HG03565 (cell line): Measurements from ENCODE around the gene CRYBA1.
A peak's percentile ranks its signal among the peaks of the same experiment; 100 is the strongest.

ENCODE experiments used
- ATAC-seq: cut with Tn5 transposase; IDR thresholded peaks from one replicate; pipeline ENCODE4 v1.9.1; 2021; ENCODE audit warnings: mild to moderate bottlenecking, moderate library complexity; ENCODE audit not compliant: unreplicated experiment

The CRYBA1 gene

DNA sequence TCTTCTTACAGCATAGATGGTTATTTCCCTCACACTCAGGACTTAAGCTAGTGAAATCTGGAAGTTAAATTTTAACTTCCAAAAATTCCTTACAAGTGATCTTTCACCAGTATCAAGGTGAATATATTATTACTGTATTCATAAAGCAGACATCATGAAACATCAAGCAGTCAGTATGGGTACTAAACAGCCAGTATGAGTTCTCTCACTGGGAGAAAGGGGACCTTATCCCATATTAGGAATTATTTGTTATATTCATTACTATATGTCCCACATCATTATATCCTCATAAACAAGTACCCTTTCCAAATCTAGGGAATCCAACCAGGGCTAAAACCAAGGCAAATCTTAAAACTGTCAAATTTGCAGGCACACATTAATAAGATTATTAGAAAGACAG, 32.0 kb downstream of the CRYBA1 start:
- ATAC-seq: no peak

DNA sequence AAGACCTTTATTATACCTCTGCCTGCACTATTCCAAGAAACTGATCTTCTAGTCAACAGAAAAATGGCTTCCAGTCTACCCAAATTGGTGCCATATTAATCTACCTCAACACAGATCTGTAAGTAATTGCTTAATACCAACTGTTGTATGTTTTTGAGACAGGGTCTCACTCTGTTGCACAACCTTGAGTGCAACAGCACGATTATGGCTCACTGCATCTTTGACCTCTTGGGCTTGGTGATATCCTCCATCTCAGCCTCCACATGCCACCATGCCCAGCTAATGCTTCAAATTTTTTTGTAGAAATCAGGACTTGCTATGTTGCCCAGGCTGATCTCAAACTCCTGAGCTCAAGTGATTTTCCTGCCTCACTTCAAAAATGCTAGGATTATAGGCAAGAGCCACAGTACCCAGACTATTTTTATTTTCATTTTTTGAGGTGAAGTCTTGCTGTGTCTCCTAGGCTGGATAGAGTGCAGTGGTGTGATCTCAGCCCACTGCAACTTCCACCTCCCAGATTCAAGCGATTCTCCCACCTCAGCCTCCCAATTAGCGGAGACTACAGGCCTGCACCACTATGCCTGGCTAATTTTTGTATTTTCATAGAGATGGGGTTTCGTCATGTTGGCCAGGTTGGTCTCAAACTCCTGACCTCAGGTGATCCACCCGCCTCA, 32.9 kb downstream of the CRYBA1 start:
- ATAC-seq: no peak

DNA sequence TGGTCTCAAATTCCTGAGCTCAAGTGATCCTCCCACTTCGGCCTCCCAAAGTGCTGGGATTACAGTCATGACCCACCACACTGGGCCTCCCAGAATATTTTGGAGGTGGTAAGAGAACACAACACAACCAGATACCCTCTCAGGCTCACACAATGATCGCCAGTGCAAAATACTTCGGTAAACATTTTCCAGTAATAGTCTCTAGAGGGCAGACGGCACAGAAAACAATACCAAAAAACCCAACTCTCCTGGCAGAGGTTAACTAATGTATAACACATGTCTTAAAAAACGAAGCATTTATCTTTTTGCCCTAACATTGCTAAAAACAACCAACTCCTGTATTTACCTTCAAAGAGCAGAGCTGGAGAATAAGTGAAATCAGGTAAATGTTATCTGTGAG, 36.8 kb downstream of the CRYBA1 start:
- no peak for ATAC-seq

DNA sequence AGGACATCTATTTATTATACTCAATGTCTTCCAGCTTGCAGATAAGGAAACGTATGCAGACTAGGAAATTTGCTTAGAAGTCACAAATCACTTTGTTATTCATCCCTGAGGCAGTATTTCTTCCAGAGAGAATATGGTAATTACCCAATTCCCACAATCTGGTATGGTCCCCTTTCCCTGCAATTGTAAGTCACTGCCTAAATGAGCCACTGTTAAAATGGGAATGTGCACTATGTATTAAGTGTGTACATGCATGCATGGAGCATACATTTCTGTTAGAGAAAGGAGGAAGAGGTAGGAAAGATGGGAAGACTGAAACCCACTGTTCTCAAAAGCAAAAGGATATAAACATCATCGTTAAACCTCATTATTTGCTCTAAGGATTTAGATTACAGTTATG, 37.3 kb downstream of the CRYBA1 start:
- ATAC-seq: no peak

DNA sequence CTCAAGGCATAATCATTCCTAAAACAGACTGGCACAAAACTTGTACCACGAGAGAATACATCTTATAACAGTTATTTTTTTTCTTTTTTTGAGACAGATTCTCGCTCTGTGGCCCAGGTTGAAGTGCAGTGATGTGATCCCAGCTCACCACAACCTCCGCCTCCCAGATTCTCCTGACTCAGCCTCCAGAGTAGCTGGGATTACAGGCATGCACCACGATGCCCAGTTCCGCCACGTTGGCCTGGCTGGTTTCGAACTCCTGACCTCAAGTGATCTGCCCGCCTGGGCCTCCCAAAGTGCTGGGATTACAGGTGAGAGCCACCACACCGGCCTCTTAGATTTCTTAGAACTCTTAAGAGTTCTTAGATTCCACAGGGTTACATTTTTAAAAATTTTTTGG, 43.2 kb downstream of the CRYBA1 start:
- ATAC-seq: no peak

DNA sequence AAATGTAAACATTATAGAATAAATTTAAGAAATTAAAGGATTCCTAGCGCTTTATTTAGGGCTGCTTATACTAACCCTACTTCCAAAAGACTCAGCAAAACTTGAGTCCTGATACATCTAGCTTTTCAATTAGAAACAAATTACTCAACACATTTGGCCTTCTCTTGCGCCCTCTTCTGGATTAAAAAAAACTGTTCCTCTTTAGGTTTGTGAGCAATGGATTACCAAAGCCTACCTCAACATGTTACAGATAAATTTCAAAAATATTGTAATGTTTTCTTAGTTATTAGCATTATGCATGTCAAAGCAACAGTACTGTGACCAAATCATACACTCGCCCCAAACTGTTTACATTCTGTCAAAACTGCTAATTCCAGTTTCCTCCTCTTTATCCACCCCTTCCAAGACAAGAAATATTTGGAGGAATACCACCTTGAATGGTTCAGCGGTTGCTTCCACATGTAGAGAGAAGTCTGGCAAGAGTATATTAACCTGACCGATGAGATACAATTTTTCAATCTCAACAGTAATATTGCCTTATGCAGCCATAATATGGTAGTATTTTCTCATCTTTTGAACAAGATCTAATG, 44.6 kb downstream of the CRYBA1 start:
- ATAC-seq: no peak

DNA sequence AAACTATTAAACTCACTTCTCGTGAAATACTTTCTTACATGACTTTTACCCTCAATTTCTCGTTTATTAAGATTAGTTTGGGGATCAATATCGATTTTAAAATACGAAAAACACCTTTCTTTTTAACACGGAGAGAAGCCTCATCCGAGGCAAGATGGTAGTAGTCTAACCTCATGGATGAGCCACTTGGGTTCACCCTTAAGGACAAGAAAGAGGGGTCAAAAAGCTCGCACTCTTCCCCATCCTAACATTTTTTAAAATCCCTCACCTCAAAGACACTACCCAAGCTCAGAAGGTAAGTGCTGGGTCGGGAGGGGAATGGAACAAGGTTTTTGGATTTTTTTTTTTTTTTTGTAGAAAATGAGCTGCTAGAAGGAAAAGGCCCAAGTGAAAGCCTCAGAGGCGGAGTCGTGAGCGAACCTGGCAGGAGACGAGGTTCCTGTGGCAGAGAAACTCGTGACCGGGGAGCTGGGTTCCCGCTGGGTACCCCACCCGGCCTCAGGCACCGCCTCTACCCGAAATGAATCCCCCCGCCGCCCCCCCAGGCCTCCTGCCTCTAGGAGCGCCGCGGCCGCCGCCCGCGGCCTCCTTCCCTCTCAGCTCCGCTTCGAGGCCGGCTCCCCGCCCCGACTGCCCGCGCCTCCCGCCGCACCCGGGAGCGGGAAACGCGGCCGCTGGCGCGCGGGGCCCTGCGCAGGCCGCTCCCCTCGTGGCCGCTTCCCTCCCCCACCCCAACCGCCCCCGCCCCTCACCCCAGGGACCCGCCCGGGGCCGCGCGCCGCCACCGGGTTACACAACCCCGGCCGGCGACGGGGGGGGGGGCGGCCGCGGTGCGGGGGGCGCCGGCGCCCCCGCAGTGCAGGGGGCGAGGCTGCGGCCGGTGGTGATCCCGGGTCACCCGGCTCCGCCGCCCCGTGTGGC, 45.7 kb downstream of the CRYBA1 start:
- no peak for ATAC-seq

DNA sequence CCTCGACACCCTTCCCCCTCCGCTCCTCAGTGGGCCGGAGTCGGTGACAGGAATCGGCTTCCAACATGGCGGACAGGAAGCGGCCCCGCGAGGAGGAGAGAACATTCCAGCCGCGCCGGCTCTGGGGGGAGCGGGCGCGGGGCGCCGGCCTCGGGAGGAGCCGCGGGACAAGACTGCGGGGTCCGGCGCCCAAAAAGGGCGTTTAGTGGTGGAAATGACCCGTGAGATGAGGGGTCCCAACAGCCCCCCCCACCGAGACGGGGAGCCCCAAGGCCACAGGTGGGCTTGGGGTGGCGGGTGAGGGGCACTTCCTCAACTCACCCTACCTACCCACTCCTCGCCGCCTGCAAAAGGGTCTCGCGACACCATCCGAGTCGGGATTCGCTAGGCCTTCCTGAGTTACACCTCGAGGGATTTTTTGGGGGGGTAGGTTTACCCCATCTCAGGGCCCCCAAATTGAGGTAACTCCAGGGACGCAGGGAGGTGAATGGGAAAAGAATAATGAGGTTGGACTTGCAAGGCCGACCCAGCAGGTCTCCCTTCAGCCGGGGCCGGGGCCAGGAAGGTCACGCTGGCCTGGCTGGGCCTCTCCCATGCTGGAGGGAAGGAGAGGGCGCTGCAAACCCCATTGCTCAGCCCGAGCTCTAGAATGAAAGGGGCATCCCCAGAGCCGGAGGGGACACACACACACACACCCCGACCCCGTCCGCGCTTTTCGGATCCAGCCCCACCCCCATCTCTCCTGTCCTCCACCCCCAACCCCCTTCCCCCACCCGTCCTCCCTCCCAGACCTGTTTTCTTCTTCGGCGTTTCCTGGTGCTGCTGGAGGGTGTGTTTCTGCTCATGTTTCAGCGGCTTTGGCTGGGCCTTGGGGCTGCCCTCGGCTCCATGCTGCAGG, 46.6 kb downstream of the CRYBA1 start:
- ATAC-seq: no peak

DNA sequence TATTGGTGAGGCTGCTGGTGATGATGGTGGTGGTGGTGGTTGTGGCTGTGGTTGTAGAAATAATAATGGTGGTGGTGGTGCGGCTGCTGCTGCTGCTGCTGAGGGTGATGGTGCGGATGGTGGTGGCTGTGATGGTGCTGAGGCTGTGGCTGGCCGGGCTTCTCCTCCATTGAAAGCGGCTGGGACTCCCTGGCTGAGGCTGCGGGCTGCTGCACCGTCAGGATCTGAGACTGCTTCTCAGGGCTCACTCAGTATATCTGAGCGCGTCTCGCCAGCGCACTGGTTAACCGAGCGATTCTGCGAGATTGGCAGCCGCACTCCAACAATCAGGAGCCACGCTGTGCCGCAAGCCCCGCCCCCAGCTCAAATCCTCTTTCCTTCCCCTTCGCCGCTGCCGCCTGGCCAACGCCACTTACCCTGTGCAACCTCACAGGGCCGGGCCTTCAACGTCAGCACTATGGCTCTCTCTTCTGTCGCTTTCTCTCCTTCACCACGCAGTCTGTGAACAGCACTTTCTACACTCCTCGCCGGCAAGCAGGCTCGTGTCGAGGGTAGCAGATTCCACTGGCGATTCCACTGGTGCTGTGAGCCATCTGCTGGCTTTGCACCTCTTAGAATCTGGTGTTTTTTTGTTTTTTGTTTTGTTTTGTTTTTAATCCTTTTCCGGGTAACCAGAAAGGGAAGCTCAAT, 47.4 kb downstream of the CRYBA1 start, which contains the start of gene NUFIP2:
Gene NUFIP2, minus strand, starts transcription at position 259 of the 690 bp plus-strand sequence. Its CDS starts 89 bp downstream, at position 170.
- peak; percentile 78 for ATAC-seq

DNA sequence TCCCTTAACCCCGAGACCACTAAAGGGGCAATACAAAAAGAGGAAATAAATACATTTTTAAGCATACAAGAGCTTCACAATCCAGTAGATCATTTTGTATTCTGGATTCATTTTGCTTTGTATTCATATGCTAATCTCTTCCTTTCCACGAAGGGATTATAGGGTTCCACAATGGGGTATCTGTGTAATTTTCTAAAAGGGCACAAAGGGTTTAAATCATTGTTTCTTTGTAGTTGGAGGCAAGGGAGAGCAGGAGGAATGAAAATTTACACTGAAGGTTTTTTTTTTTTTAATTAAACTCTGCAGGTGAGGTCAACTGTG, 47.9 kb downstream of the CRYBA1 start:
- ATAC-seq: no peak

DNA sequence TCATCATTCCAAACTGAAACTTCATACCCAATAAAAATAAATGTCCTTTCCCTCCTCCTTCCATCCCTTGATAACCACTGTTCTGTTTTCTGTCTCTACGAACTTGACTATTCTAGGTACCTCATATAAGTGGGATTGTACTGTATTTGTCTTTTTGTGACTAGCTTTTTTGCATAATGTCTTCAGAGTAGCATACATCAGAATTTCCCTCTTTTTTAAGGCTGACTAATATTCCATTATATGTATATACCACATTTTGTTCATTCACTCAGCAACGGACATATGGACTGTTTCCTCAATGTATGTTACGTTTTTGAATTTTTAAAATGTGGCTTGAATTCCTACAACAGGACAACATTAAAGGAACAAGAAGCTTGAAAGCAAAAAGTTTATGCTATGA, 48.8 kb downstream of the CRYBA1 start:
- no peak for ATAC-seq

DNA sequence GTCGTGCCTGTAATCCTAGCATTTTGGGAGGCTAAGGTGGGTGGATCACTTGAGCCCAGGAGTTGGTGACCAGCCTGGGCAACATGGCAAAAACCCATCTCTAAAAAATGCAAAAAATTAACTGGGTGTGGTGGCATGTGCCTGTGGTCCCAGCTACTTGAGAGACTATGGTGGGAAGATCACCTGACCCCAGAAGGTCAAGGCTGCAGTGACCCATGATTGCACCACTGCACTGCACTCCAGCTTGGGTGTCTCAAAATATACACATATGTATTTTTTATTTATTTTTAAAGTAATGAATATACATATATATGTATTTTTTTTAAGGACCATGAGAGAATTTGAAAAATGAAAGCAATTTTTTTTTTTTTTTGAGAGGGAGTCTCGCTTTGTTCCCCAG, 52.4 kb downstream of the CRYBA1 start:
- no peak for ATAC-seq

DNA sequence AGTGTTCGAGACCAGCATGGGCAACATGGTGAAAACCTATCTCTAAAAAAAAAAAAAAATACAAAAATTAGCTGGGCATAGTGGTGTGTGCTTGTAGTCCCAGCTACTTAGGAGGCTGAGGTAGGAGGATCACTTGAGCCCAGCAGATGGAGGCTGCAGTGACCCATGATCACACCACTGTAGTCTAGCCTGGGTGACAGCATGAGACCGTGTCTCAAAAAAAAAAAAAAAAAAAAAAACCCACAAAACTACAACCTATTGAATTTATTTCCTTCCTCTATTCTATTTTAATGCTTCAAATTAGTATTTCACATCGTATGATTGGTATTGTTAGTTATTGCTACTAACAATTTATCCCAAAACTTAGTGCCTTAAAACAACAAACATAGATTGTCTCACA, 56.7 kb downstream of the CRYBA1 start:
- ATAC-seq: no peak
